SU-DHL-6 (cell line): ENCODE data around the gene KCNK15.

ENCODE experiments used
- H2AFZ ChIP-seq: fragments of 200-600 bp; sonication (generic); 2 replicates; pipeline ENCODE4 v1.6.1; 2014; ENCODE audit warnings: low read depth, mild to moderate bottlenecking, moderate library complexity, mixed read lengths, antibody characterized with exemption, low read length; ENCODE audit not compliant: severe bottlenecking
- H3F3A ChIP-seq: fragments of 200-600 bp; shearing (Covaris generic); 2 replicates; pipeline ENCODE4 v1.6.0; 2016; ENCODE audit warnings: antibody characterized with exemption, mild to moderate bottlenecking; ENCODE audit not compliant: insufficient read depth
- H3K27ac ChIP-seq: fragments of 200-600 bp; sonication (generic); 2 replicates; pipeline ENCODE4 v1.5.1; 2016; ENCODE audit warnings: low read depth, mild to moderate bottlenecking, low read length, moderate library complexity, mixed read lengths
- H3K27me3 ChIP-seq: fragments of 200-600 bp; sonication (generic), shearing (Covaris generic); 2 replicates; pipeline ENCODE4 v1.6.0; 2014; ENCODE audit warnings: mild to moderate bottlenecking, low read length
- H3K36me3 ChIP-seq: fragments of 200-600 bp; sonication (generic); 2 replicates; pipeline ENCODE4 v1.6.1; 2014; ENCODE audit warnings: mild to moderate bottlenecking, low read length, mixed read lengths
- H3K4me2 ChIP-seq: fragments of 300-600, 200-600 bp; shearing (Covaris generic), sonication (generic); 2 replicates; pipeline ENCODE4 v1.6.0; 2014; ENCODE audit warnings: low read length, low read depth, mild to moderate bottlenecking; ENCODE audit not compliant: poor library complexity, severe bottlenecking
- H3K4me3 ChIP-seq: fragments of 200-600 bp; sonication (generic); 2 replicates; pipeline ENCODE4 v1.5.1; 2014; ENCODE audit warnings: antibody characterized with exemption, low read length, mild to moderate bottlenecking, mixed read lengths; ENCODE audit not compliant: insufficient read depth, poor library complexity, severe bottlenecking
- H3K79me2 ChIP-seq: fragments of 200-600 bp; sonication (generic); 2 replicates; pipeline ENCODE4 v1.6.1; 2014; ENCODE audit warnings: mild to moderate bottlenecking, low read length, moderate library complexity; ENCODE audit not compliant: insufficient read depth
- H3K9ac ChIP-seq: fragments of 200-600 bp; sonication (generic); 2 replicates; pipeline ENCODE4 v1.7.0; 2014; ENCODE audit warnings: mild to moderate bottlenecking, low read length
- H3K9me2 ChIP-seq: fragments of 200-600 bp; sonication (generic); replicated peaks from 2 replicates; pipeline ENCODE4 v1.6.1; 2014; ENCODE audit warnings: low read length; ENCODE audit not compliant: insufficient read depth
- H3K9me3 ChIP-seq: fragments of 200-600 bp; sonication (generic); 2 replicates; pipeline ENCODE4 v1.6.1; 2014; ENCODE audit warnings: low read length, mixed read lengths; ENCODE audit not compliant: insufficient read depth
- H4K20me1 ChIP-seq: fragments of 200-600 bp; sonication (generic); 2 replicates; pipeline ENCODE4 v1.6.1; 2014; ENCODE audit warnings: low read depth, mild to moderate bottlenecking, antibody characterized with exemption, low read length, moderate library complexity, mixed read lengths
- CTCF ChIP-seq: fragments of 200-600 bp; sonication (generic); IDR thresholded peaks from one replicate; pipeline ENCODE4 v1.5.1; 2017; ENCODE audit warnings: antibody characterized with exemption, mild to moderate bottlenecking, low read length, moderate library complexity; ENCODE audit not compliant: insufficient read depth, poor library complexity, severe bottlenecking
- EZH2phosphoT487 ChIP-seq: fragments of 200-600 bp; sonication (generic), shearing (Covaris generic); conservative IDR thresholded peaks from 2 replicates; pipeline ENCODE4 v1.6.1; 2018; ENCODE audit warnings: mild to moderate bottlenecking, antibody characterized with exemption, low read length, moderate library complexity, mixed read lengths

The KCNK15 gene

GRCh38 chr20:44743080-44743701, 2.5 kb upstream of the KCNK15 start:
- H3K27me3 ChIP-seq: no peaks in the 10 kb centered on the region
- H3K4me2 ChIP-seq: no peak overlapping the region
- no peaks in the 10 kb centered on the region for H3K79me2 ChIP-seq
- H3K9me3 ChIP-seq: no peaks in the 10 kb centered on the region
- H3K9me2 ChIP-seq: no peaks in the 10 kb centered on the region
- TF ChIP-seq CTCF: no peak
- no peak for TF ChIP-seq EZH2phosphoT487
- H2AFZ ChIP-seq: no peak overlapping the region
- H3K9ac ChIP-seq: no peak overlapping the region
- H3F3A ChIP-seq: no peaks in the 10 kb centered on the region
- H3K36me3 ChIP-seq: no peaks in the 10 kb centered on the region
- no peaks in the 10 kb centered on the region for H4K20me1 ChIP-seq
- no peak overlapping the region for H3K27ac ChIP-seq
- no peak overlapping the region for H3K4me3 ChIP-seq

GRCh38 chr20:44743916-44744655, 1.6 kb upstream of the KCNK15 start:
- TF ChIP-seq EZH2phosphoT487: no peak
- Histone ChIP-seq H4K20me1 (no peaks in the 10 kb centered on the region), H3K4me3 (no peak overlapping the region), H3K79me2 (no peaks in the 10 kb centered on the region), H3F3A (no peaks in the 10 kb centered on the region), H3K9me2 (no peaks in the 10 kb centered on the region), H3K9ac (no peak overlapping the region), H2AFZ (no peak overlapping the region), H3K36me3 (no peaks in the 10 kb centered on the region), H3K27ac (no peak overlapping the region), H3K9me3 (no peaks in the 10 kb centered on the region), H3K27me3 (no peaks in the 10 kb centered on the region), H3K4me2 (no peak overlapping the region)

- Histone ChIP-seq H3K27ac (no peak overlapping the region), H3F3A (no peaks in the 10 kb centered on the region), H3K4me2 (no peak overlapping the region), H3K9me3 (no peaks in the 10 kb centered on the region), H3K9ac (no peak overlapping the region), H3K9me2 (no peaks in the 10 kb centered on the region), H4K20me1 (no peaks in the 10 kb centered on the region), H3K27me3 (no peaks in the 10 kb centered on the region), H3K79me2 (no peaks in the 10 kb centered on the region), H2AFZ (no peak overlapping the region), H3K4me3 (no peak overlapping the region), H3K36me3 (no peaks in the 10 kb centered on the region)
- no peak for TF ChIP-seq EZH2phosphoT487
- TF ChIP-seq CTCF: no peak
Measured at GRCh38 chr20:44745122-44745597, 505 bp upstream of the KCNK15 start.
